Measurements from ENCODE around the gene AUTS2.

DNA sequence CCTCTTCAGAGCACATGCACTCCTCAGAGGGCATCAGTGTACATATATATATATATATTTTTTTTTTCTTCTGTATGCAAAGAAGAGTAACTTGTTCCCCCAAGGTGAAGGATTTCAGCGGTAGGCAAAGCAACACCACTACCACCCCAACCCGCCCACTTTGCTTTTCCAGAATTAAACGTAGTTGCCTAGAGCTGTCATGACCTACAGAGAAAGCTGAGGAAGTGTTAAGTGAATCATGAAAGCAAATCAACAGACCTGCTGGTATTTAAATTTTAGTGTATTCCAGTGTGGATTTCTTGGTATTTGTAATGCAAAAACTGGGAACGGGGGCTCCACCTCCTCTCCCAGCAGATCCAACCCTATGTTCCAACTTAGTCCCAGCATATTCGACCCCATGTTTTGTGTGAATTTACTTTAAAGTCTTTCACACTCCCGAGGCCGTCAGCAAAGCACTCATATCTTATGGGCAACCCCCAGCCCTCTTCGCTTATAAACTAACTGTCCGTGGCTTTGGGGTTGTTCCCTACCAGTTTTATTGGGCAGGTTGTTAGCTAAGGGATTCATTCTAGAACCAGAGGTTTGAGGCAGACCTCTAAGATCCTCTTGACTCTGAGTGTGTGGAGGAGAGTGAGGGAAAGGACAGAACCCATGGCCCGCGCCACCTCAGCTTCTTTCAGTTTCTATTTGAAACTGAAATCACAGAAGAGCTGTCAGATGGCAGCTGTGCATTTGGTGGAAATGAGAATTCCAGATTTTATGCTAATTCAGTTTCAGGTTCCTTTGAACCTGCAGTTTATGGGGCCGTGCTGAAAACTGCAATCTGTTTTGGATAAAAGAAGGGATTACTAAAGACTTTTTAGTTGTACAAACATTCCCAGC is 1083.4 kb downstream of the AUTS2 start:
- TF ChIP-seq, protein P1, sequence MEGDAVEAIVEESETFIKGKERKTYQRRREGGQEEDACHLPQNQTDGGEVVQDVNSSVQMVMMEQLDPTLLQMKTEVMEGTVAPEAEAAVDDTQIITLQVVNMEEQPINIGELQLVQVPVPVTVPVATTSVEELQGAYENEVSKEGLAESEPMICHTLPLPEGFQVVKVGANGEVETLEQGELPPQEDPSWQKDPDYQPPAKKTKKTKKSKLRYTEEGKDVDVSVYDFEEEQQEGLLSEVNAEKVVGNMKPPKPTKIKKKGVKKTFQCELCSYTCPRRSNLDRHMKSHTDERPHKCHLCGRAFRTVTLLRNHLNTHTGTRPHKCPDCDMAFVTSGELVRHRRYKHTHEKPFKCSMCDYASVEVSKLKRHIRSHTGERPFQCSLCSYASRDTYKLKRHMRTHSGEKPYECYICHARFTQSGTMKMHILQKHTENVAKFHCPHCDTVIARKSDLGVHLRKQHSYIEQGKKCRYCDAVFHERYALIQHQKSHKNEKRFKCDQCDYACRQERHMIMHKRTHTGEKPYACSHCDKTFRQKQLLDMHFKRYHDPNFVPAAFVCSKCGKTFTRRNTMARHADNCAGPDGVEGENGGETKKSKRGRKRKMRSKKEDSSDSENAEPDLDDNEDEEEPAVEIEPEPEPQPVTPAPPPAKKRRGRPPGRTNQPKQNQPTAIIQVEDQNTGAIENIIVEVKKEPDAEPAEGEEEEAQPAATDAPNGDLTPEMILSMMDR (IDR thresholded peaks at IDR 0.05): no peak
- no peak for TF ChIP-seq POLR2AphosphoS5 (IDR thresholded peaks at IDR 0.05; ENCODE audit: insufficient read depth in 1 of 2, low read depth in 1 of 2)
- no peak for TF ChIP-seq POLR2A (IDR thresholded peaks at IDR 0.05)

All from vagina (tissue), 2 donors.